SK-N-SH (cell line): Measurements from ENCODE around the gene COBLL1. TPM values are rescaled to one million over a fixed set of nuclear protein-coding genes. Genes with fewer than 3 reads are reported as not detected.

ENCODE experiments used
- CTCF ChIA-PET: fragments of 300-600, 350-600 bp; formaldehyde crosslinking; extraction: SDS; loops from one replicate; lab custom pipeline; 2021; lab: Yijun Ruan, JAX
- POLR2A ChIA-PET: fragments of 350-600 bp; sonication (Branson Sonifier 250); formaldehyde crosslinking; extraction: SDS; loops from one replicate; lab custom pipeline; 2020; ENCODE audit warnings: antibody characterized with exemption, inconsistent platforms; lab: Yijun Ruan, JAX
- DNase-seq: peaks from one replicate; pipeline ENCODE4 v3.0.0; 2012
- H2AFZ ChIP-seq: fragments of 200-600 bp; sonication (generic); 2 replicates; pipeline ENCODE4 v1.8.1; 2016; ENCODE audit warnings: antibody characterized with exemption, mild to moderate bottlenecking, low read depth
- H3F3A ChIP-seq: fragments of 200-600 bp; sonication (generic); replicated peaks from 2 replicates; pipeline ENCODE3; 2016; ENCODE audit warnings: antibody characterized with exemption, mild to moderate bottlenecking; ENCODE audit not compliant: insufficient read depth
- H3K27ac ChIP-seq, 2 experiments: fragments of 200-500 bp in 1 of 2; fragments of 200-600 bp in 1 of 2; sonication (Bioruptor generic) in 1 of 2; sonication (generic), shearing (Covaris generic) in 1 of 2; 2 replicates each; pipeline versions ENCODE4 v1.5.1 to v1.6.1; 2014 to 2016; ENCODE audit warnings: low read depth in 2 of 2, inconsistent platforms in 1 of 2, low read length in 1 of 2, mild to moderate bottlenecking in 1 of 2, mixed read lengths in 1 of 2
- H3K27me3 ChIP-seq: fragments of 200-600 bp; sonication (generic), shearing (Covaris generic); 2 replicates; pipeline ENCODE4 v1.6.1; 2016; ENCODE audit warnings: mixed run types; ENCODE audit not compliant: insufficient read depth
- H3K36me3 ChIP-seq, 2 experiments: fragments of 200-500 bp in 1 of 2; fragments of 200-600 bp in 1 of 2; sonication (Bioruptor generic) in 1 of 2; sonication (generic) in 1 of 2; replicated peaks in 1 of 2; 2 replicates each; pipeline versions ENCODE3 to v1.5.1; 2014 to 2016; ENCODE audit warnings: low read length in 1 of 2, mild to moderate bottlenecking in 1 of 2; ENCODE audit not compliant: insufficient read depth in 2 of 2, control insufficient read depth in 1 of 2
- H3K4me1 ChIP-seq, 2 experiments: fragments of 200-500 bp in 1 of 2; fragments of 200-600 bp in 1 of 2; sonication (Bioruptor generic) in 1 of 2; sonication (generic), shearing (Covaris generic) in 1 of 2; 2 replicates each; pipeline versions ENCODE4 v1.5.1 to v1.6.1; 2014 to 2016; ENCODE audit warnings: low read depth in 1 of 2, low read length in 1 of 2, mixed run types in 1 of 2; ENCODE audit not compliant: insufficient read depth in 2 of 2, control insufficient read depth in 1 of 2
- H3K4me2 ChIP-seq: fragments of 200-600 bp; sonication (generic), shearing (Covaris generic); 2 replicates; pipeline ENCODE4 v1.6.1; 2017; ENCODE audit warnings: mixed run types
- H3K4me3 ChIP-seq, 2 experiments: fragments of 200-500 bp in 1 of 2; fragments of 200-600 bp in 1 of 2; sonication (Bioruptor generic) in 1 of 2; sonication (generic), shearing (Covaris generic) in 1 of 2; 2 replicates each; pipeline versions ENCODE4 v1.5.1 to v1.8.1; 2014 to 2016; ENCODE audit warnings: low read depth in 2 of 2, inconsistent platforms in 1 of 2, low read length in 1 of 2, mild to moderate bottlenecking in 1 of 2, mixed read lengths in 1 of 2, moderate library complexity in 1 of 2
- H3K79me2 ChIP-seq: fragments of 200-600 bp; sonication (generic); 2 replicates; pipeline ENCODE4 v1.8.1; 2017; ENCODE audit warnings: mild to moderate bottlenecking; ENCODE audit not compliant: insufficient read depth
- H3K9ac ChIP-seq: fragments of 200-600 bp; sonication (generic); 2 replicates; pipeline ENCODE4 v1.6.1; 2017; ENCODE audit warnings: mixed run types
- H3K9me2 ChIP-seq: fragments of 200-600 bp; sonication (generic); 2 replicates; pipeline ENCODE4 v1.6.1; 2017; ENCODE audit warnings: mixed run types
- H3K9me3 ChIP-seq: fragments of 200-600 bp; sonication (generic); 2 replicates; pipeline ENCODE4 v1.6.1; 2017; ENCODE audit warnings: mixed run types, mild to moderate bottlenecking, moderate library complexity
- H4K20me1 ChIP-seq: fragments of 200-600 bp; sonication (generic); 2 replicates; pipeline ENCODE4 v1.6.1; 2017; ENCODE audit warnings: mild to moderate bottlenecking, mixed run types; ENCODE audit not compliant: insufficient read depth
- CHD2 ChIP-seq: fragments of 150-350 bp; IDR thresholded peaks from 2 replicates; pipeline ENCODE4 v1.6.1; 2018; ENCODE audit warnings: low read length; ENCODE audit not compliant: partially characterized antibody
- EP300 ChIP-seq, 2 experiments: IDR thresholded peaks; 2 replicates each; pipeline versions ENCODE4 v1.4.0 to v1.6.1; 2012; ENCODE audit warnings: borderline replicate concordance in 1 of 2, low read depth in 1 of 2, low read length in 1 of 2
- FOSL2 ChIP-seq: IDR thresholded peaks from 2 replicates; pipeline ENCODE4 v1.4.0; 2012; ENCODE audit warnings: low read depth, mild to moderate bottlenecking, moderate library complexity, borderline replicate concordance
- FOXJ3 ChIP-seq: sonication (generic); formaldehyde crosslinking; IDR thresholded peaks from 2 replicates; pipeline ENCODE4 v1.5.1; 2020; ENCODE audit warnings: mild to moderate bottlenecking, missing genetic modification reagents
- GABPA ChIP-seq: IDR thresholded peaks from 2 replicates; pipeline ENCODE4 v1.4.0; 2012; ENCODE audit warnings: low read depth, mild to moderate bottlenecking
- MAX ChIP-seq: IDR thresholded peaks from 2 replicates; pipeline ENCODE4 v1.4.0; 2012; ENCODE audit warnings: low read depth
- MEF2A ChIP-seq: IDR thresholded peaks from 2 replicates; pipeline ENCODE4 v1.4.0; 2012; ENCODE audit warnings: low read depth, borderline replicate concordance
- NFIC ChIP-seq: IDR thresholded peaks from 2 replicates; pipeline ENCODE4 v1.4.0; 2012; ENCODE audit warnings: borderline replicate concordance
- PBX3 ChIP-seq: IDR thresholded peaks from 2 replicates; pipeline ENCODE4; 2012
- RAD21 ChIP-seq: IDR thresholded peaks from 2 replicates; pipeline ENCODE4 v1.6.1; 2012; ENCODE audit warnings: mild to moderate bottlenecking, low read length
- RFX5 ChIP-seq: IDR thresholded peaks from 2 replicates; pipeline ENCODE4 v1.6.1; 2012; ENCODE audit warnings: mild to moderate bottlenecking, improper control_type of control experiment, low read length
- RXRA ChIP-seq: IDR thresholded peaks from 2 replicates; pipeline ENCODE4 v1.4.0; 2012; ENCODE audit warnings: low read depth, mild to moderate bottlenecking, borderline replicate concordance
- TCF12 ChIP-seq: IDR thresholded peaks from 2 replicates; pipeline ENCODE4 v1.4.0; 2012
- WGBS: methylation state at CpG from one replicate; pipeline ENCODE4 v1.1.6; 2017; ENCODE audit warnings: low lambda C conversion rate; 5-methylcytosine and 5-hydroxymethylcytosine counted together
- polyA plus RNA-seq, 3 experiments: library from polyadenylated mRNA; depleted of rRNA; stranded (reverse); fragments of >200 nt; gene quantifications; 2 replicates each; pipeline ENCODE4 v1.2.3, GENCODE V29; 2012
- TF ChIP-seq, protein P1 (sequence below): fragments of 200-600 bp; sonication (generic); IDR thresholded peaks from 2 replicates; pipeline ENCODE4 v1.6.1; 2017; ENCODE audit warnings: antibody characterized with exemption, mild to moderate bottlenecking, moderate library complexity
- TF ChIP-seq, protein P2 (sequence below): IDR thresholded peaks from 2 replicates; pipeline ENCODE4 v1.4.0; 2012; ENCODE audit warnings: low read depth, borderline replicate concordance

The COBLL1 gene
- polyA plus RNA-seq, 1 of the 3 experiments (the other 2 are of a cell fraction), result 3.1 TPM

- WGBS, result 95% methylated on average over 4 of the region's 4 CpGs
- Histone ChIP-seq H3K4me3 (no peak overlapping the region), H4K20me1 (no peaks in the 10 kb centered on the region), H3K9me2 (no peaks in the 10 kb centered on the region; the same call in 1 of the 2 replicates), H3K4me1 (no peaks in the 10 kb centered on the region; a peak in 2 of 4 replicates), H3K79me2 (no peaks in the 10 kb centered on the region), H3F3A (no peaks in the 10 kb centered on the region), H3K36me3 (no peaks in the 10 kb centered on the region), H3K9me3 (no peaks in the 10 kb centered on the region), H2AFZ (no peak overlapping the region), H3K27me3 (no peaks in the 10 kb centered on the region), H3K4me2 (no peak overlapping the region), H3K27ac (no peak overlapping the region), H3K9ac (no peak overlapping the region)
- TF ChIP-seq, protein P1, sequence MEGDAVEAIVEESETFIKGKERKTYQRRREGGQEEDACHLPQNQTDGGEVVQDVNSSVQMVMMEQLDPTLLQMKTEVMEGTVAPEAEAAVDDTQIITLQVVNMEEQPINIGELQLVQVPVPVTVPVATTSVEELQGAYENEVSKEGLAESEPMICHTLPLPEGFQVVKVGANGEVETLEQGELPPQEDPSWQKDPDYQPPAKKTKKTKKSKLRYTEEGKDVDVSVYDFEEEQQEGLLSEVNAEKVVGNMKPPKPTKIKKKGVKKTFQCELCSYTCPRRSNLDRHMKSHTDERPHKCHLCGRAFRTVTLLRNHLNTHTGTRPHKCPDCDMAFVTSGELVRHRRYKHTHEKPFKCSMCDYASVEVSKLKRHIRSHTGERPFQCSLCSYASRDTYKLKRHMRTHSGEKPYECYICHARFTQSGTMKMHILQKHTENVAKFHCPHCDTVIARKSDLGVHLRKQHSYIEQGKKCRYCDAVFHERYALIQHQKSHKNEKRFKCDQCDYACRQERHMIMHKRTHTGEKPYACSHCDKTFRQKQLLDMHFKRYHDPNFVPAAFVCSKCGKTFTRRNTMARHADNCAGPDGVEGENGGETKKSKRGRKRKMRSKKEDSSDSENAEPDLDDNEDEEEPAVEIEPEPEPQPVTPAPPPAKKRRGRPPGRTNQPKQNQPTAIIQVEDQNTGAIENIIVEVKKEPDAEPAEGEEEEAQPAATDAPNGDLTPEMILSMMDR, result no peak
- TF ChIP-seq CHD2 (no peak), PBX3 (no peak), FOSL2 (no peak), MEF2A (no peak), EP300 (IDR thresholded peaks at IDR 0.05; ENCODE audit: borderline replicate concordance in 1 of 2, low read depth in 1 of 2, low read length in 1 of 2) (no peak), TCF12 (no peak), RAD21 (no peak), RFX5 (no peak), NFIC (no peak), MAX (no peak), FOXJ3 (CRISPR knock-in tag) (no peak)
- TF ChIP-seq, protein P2, sequence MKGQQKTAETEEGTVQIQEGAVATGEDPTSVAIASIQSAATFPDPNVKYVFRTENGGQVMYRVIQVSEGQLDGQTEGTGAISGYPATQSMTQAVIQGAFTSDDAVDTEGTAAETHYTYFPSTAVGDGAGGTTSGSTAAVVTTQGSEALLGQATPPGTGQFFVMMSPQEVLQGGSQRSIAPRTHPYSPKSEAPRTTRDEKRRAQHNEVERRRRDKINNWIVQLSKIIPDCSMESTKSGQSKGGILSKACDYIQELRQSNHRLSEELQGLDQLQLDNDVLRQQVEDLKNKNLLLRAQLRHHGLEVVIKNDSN, result no peak
- no peak for DNase-seq
- CTCF ChIA-PET, result no interaction called here
- POLR2A ChIA-PET, result no interaction called here
These were observed 71.2 kb downstream of the COBLL1 start for GRCh38 chr2:164770421-164770916.

DNA sequence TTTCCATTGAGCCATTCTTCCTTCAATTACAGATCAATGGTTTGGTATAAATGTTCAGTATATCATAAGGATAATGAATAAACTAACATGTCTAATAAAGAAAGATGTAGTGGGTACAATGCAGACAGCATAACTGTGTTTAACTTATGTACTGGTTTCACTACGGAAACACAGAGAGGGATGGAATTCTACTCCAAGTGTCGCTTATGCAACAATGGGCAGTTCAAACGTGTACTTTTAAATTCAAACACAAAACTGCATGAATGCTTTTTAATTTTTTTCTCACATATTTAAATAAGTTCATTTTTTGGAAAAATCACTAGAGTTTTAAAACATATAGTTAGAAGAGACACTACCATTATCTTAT is 74.7 kb downstream of the COBLL1 start:
- no peaks in the 10 kb centered on the region for H4K20me1 ChIP-seq
- 95% methylated on average over 3 of the region's 3 CpGs for WGBS
- H3K9me2 ChIP-seq, result no peaks in the 10 kb centered on the region; the same call in 1 of the 2 replicates
- H3K4me3 ChIP-seq, result no peak overlapping the region
- TF ChIP-seq RXRA (no peak), FOSL2 (no peak), GABPA (no peak)
- ChIA-PET CTCF (interaction anchor here (1.2 kb wide), 1 partner anchor 34 kb away, joined by 3 read pairs; no protein-coding TSS in a partner anchor), POLR2A (no interaction called here)
- no peak overlapping the region for H2AFZ ChIP-seq
- H3K27ac ChIP-seq, result no peak overlapping the region
- H3K27me3 ChIP-seq, result no peaks in the 10 kb centered on the region
- no peaks in the 10 kb centered on the region for H3K9me3 ChIP-seq
- H3K9ac ChIP-seq, result no peak overlapping the region
- no peaks in the 10 kb centered on the region; a peak in 2 of 4 replicates for H3K4me1 ChIP-seq
- no peak overlapping the region for H3K4me2 ChIP-seq
- H3F3A ChIP-seq, result no peaks in the 10 kb centered on the region
- H3K36me3 ChIP-seq, result no peaks in the 10 kb centered on the region
- DNase-seq, result no peak
- H3K79me2 ChIP-seq, result no peaks in the 10 kb centered on the region
